Stomach (tissue), 9 donors: ENCODE results near the gene PCSK1N. TPM values are rescaled to one million over a fixed set of nuclear protein-coding genes. Genes with fewer than 3 reads are reported as not detected.

Experiments
- DNase-seq, 2 donors: peaks; one replicate each; pipeline versions ENCODE4 v3.0.0 to v3.0.0-alpha.2; 2013 to 2019
- H3K27ac ChIP-seq, 5 donors: fragments of 200-600 bp in 4 of 5; sonication (generic) in 4 of 5; one replicate each; pipeline ENCODE4 v1.5.1; 2013 to 2019; ENCODE audit warnings: mild to moderate bottlenecking in 1 of 5, moderate library complexity in 1 of 5
- H3K27me3 ChIP-seq, 3 donors: fragments of 200-600 bp; sonication (generic); one replicate each; pipeline ENCODE4 v1.5.1; 2017 to 2019; ENCODE audit warnings: mixed run types in 1 of 3
- H3K36me3 ChIP-seq, 4 donors: fragments of 200-600 bp; sonication (generic); 1 replicate in 3 of 4; 2 replicates in 1 of 4; pipeline ENCODE4 v1.5.1; 2016 to 2019
- H3K4me1 ChIP-seq, 4 donors: fragments of 200-600 bp; sonication (generic); one replicate each; pipeline ENCODE4 v1.5.1; 2016 to 2019
- H3K4me3 ChIP-seq, 4 donors: fragments of 200-600 bp; sonication (generic) in 3 of 4; one replicate each; pipeline ENCODE4 v1.5.1; 2016 to 2019; ENCODE audit warnings: mild to moderate bottlenecking in 1 of 4
- H3K9me3 ChIP-seq, 4 donors: fragments of 200-600 bp; sonication (generic); one replicate each; pipeline ENCODE4 v1.5.1; 2016 to 2019
- CTCF ChIP-seq, 7 experiments: fragments of 450-650 bp in 4 of 7; fragments of 200-600 bp in 3 of 7; sonication (generic) in 3 of 7; IDR thresholded peaks; one replicate each; pipeline ENCODE4 v1.5.1; 2016 to 2019; ENCODE audit warnings: antibody characterized with exemption in 7 of 7, control low read depth in 2 of 7, mild to moderate bottlenecking in 1 of 7
- EP300 ChIP-seq: sonication (generic); formaldehyde crosslinking; IDR thresholded peaks from one replicate; pipeline ENCODE4 v1.6.1; 2017; ENCODE audit warnings: antibody characterized with exemption
- POLR2A ChIP-seq, 4 donors: fragments of 450-650 bp; IDR thresholded peaks; one replicate each; pipeline ENCODE4 v1.6.1; 2016; ENCODE audit warnings: antibody characterized with exemption in 4 of 4, control low read depth in 2 of 4, mild to moderate bottlenecking in 1 of 4, moderate library complexity in 1 of 4
- POLR2AphosphoS5 ChIP-seq, 3 donors: sonication (generic); formaldehyde crosslinking; IDR thresholded peaks; one replicate each; pipeline ENCODE4 v1.6.1; 2016; ENCODE audit warnings: antibody characterized with exemption in 3 of 3
- WGBS, 5 donors: extraction: QIAGEN DNeasy Blood & Tissue Kit in 3 of 5; methylation state at CpG; one replicate each; pipeline versions ENCODE4 v1.1.5 to v1.1.7; 2013 to 2018; 5-methylcytosine and 5-hydroxymethylcytosine counted together
- intact Hi-C: fragments of 100-400 bp; cut with DNase I; formaldehyde crosslinking; loops from one replicate; pipeline ENCODE4 v1.15.1; 2023; ENCODE audit warnings: low total_unique reads
- polyA plus RNA-seq, 3 donors: library from polyadenylated mRNA; stranded (reverse); fragments of 200-250 nt; gene quantifications; one replicate each; pipeline ENCODE4 v1.2.3, GENCODE V29; 2013
- total RNA-seq, 5 donors: library from RNA; depleted of rRNA; stranded (reverse); fragments of >200 nt; gene quantifications; one replicate each; pipeline versions ENCODE4 v1.1.0 to v1.2.3, GENCODE V29; 2014 to 2016
- donor health status: healthy with polysubstance abuse.
- donor health status: Bipolar disorder and iron deficiency.
- donor health status: healthy.

PCSK1N gene
- total and polyA plus RNA-seq, 8 donors: 1.3 to 46.6 (median 12.7) TPM

GRCh38 chrX:48782795-48783194 lies 52.6 kb downstream of the PCSK1N start:
- Histone ChIP-seq H3K9me3 (peaks cover 0 to 3% (median 0%) of the 10 kb centered on the region in 4 donors), H3K27ac (no peak overlapping the region), H3K36me3 (no peaks in the 10 kb centered on the region), H3K27me3 (peaks cover 0 to 21% (median 15%) of the 10 kb centered on the region in 3 donors), H3K4me3 (no peak overlapping the region), H3K4me1 (no peaks in the 10 kb centered on the region)
- 57 to 76% (median 70%) methylated on average over 6 to 13 of the region's 13 CpGs for WGBS, 5 donors
- intact Hi-C loops: no loop called here
- DNase-seq: no peak
- TF ChIP-seq POLR2A (IDR thresholded peaks at IDR 0.05): no peak
- TF ChIP-seq EP300: no peak

GRCh38 chrX:48782216-48782615 lies 53.2 kb downstream of the PCSK1N start:
- 61 to 93% (median 75%) methylated on average over 2 of the region's 2 CpGs for WGBS, 5 donors
- no peak for TF ChIP-seq POLR2AphosphoS5 (IDR thresholded peaks at IDR 0.05)
- TF ChIP-seq POLR2A (IDR thresholded peaks at IDR 0.05): no peak
- TF ChIP-seq CTCF (IDR thresholded peaks at IDR 0.05): no peak
- no peak for TF ChIP-seq EP300
- Histone ChIP-seq H3K4me1 (no peaks in the 10 kb centered on the region), H3K36me3 (no peaks in the 10 kb centered on the region), H3K27me3 (peaks cover 0 to 15% (median 9%) of the 10 kb centered on the region in 3 donors), H3K27ac (no peak overlapping the region), H3K9me3 (peaks cover 0 to 3% (median 0%) of the 10 kb centered on the region in 4 donors), H3K4me3 (no peak overlapping the region)
- no peak for DNase-seq
- intact Hi-C loops: no loop called here

DNA sequence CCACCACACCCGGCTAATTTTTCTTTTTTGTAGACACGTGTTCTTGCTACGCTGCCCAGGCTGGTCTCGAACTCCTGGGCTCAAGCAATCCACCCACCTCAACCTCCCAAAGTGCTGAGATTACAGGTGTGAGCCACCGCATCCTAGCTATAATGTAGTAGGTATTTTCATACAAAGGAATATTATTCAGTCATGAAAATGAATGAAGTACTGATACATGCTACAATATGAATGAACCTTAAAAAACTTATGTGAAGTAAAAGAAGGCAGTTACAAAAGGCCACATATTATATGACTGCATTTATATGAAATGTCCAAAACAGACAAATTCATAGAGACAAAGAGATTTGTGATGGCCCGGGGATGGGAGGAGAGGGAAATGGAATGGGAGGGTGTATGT lies 53.7 kb downstream of the PCSK1N start:
- Histone ChIP-seq H3K27ac (no peak overlapping the region), H3K4me3 (no peak overlapping the region), H3K4me1 (no peaks in the 10 kb centered on the region), H3K36me3 (no peaks in the 10 kb centered on the region), H3K9me3 (peaks cover 0 to 3% (median 0%) of the 10 kb centered on the region in 4 donors), H3K27me3 (peaks cover 0 to 10% (median 8%) of the 10 kb centered on the region in 3 donors)
- WGBS, 5 donors: 83 to 98% (median 91%) methylated on average over 6 of the region's 6 CpGs
- intact Hi-C loops: no loop called here
- DNase-seq: no peak
- TF ChIP-seq POLR2AphosphoS5 (IDR thresholded peaks at IDR 0.05): no peak
- TF ChIP-seq EP300: no peak
- TF ChIP-seq CTCF (IDR thresholded peaks at IDR 0.05): no peak
- no peak for TF ChIP-seq POLR2A (IDR thresholded peaks at IDR 0.05)

Other genes starting within 250 kb of the PCSK1N start
- gene WDR13, start 238.1 kb downstream of the PCSK1N start, total RNA-seq: 100 to 1,000 TPM in 4 of 5 donors, 10 to 100 TPM in 1; 52.0 to 433 (median 194) TPM
- gene WDR13, start 238.1 kb downstream of the PCSK1N start, polyA plus RNA-seq: 100 to 1,000 TPM; 121 to 197 (median 165) TPM
- gene WAS, start 151.8 kb downstream of the PCSK1N start, total RNA-seq: 1 to 10 TPM; 2.3 to 8.4 (median 4.1) TPM
- gene WAS, start 151.8 kb downstream of the PCSK1N start, polyA plus RNA-seq: 1 to 10 TPM; 3.7 to 6.2 (median 4.9) TPM
- gene SUV39H1, start 138.9 kb downstream of the PCSK1N start, total RNA-seq: 1 to 10 TPM; 1.8 to 5.5 (median 4.5) TPM
- 1 to 10 TPM; 3.4 to 4.7 (median 3.7) TPM for gene SUV39H1, start 138.9 kb downstream of the PCSK1N start, polyA plus RNA-seq
- not detected for gene GLOD5, start 73.9 kb downstream of the PCSK1N start, total RNA-seq
- gene GLOD5, start 73.9 kb downstream of the PCSK1N start, polyA plus RNA-seq: 1 to 10 TPM; 1.7 to 2.1 (median 1.7) TPM
- gene GATA1, start 49.0 kb downstream of the PCSK1N start, total RNA-seq: 1 to 10 TPM in 1 of 5 donors, not detected in 4; 9.4 TPM
- under 1 TPM in 1 of 3 donors, not detected in 2; 0.37 TPM for gene GATA1, start 49.0 kb downstream of the PCSK1N start, polyA plus RNA-seq
- gene HDAC6, start 33.5 kb downstream of the PCSK1N start, total RNA-seq: 100 to 1,000 TPM in 3 of 5 donors, 10 to 100 TPM in 2; 41.0 to 356 (median 104) TPM
- gene HDAC6, start 33.5 kb downstream of the PCSK1N start, polyA plus RNA-seq: 10 to 100 TPM; 20.9 to 70.9 (median 31.6) TPM
- not detected for gene ERAS, start 9.1 kb downstream of the PCSK1N start, total RNA-seq
- gene ERAS, start 9.1 kb downstream of the PCSK1N start, polyA plus RNA-seq: not detected
- 10 to 100 TPM in 3 of 5 donors, 1 to 10 TPM in 2; 2.9 to 24.1 (median 14.3) TPM for gene TIMM17B, start 62.2 kb upstream of the PCSK1N start, total RNA-seq
- gene TIMM17B, start 62.2 kb upstream of the PCSK1N start, polyA plus RNA-seq: 10 to 100 TPM; 43.4 to 77.2 (median 50.8) TPM
- gene PQBP1, start 62.3 kb upstream of the PCSK1N start, total RNA-seq: 100 to 1,000 TPM in 1 of 5 donors, 10 to 100 TPM in 3, 1 to 10 TPM in 1; 4.7 to 148 (median 58.9) TPM
- gene PQBP1, start 62.3 kb upstream of the PCSK1N start, polyA plus RNA-seq: 100 to 1,000 TPM; 106 to 133 (median 118) TPM
- 10 to 100 TPM in 3 of 5 donors, 1 to 10 TPM in 1, not detected in 1; 4.3 to 25.4 (median 14.5) TPM for gene SLC35A2, start 76.0 kb upstream of the PCSK1N start, total RNA-seq
- gene SLC35A2, start 76.0 kb upstream of the PCSK1N start, polyA plus RNA-seq: 10 to 100 TPM in 1 of 3 donors, 1 to 10 TPM in 2; 6.9 to 12.3 (median 10.0) TPM
- gene PIM2, start 83.4 kb upstream of the PCSK1N start, total RNA-seq: 10 to 100 TPM in 2 of 5 donors, 1 to 10 TPM in 3; 1.2 to 33.2 (median 9.6) TPM
- 10 to 100 TPM in 2 of 3 donors, 1 to 10 TPM in 1; 7.3 to 12.7 (median 10.3) TPM for gene PIM2, start 83.4 kb upstream of the PCSK1N start, polyA plus RNA-seq
- 100 to 1,000 TPM in 1 of 5 donors, 10 to 100 TPM in 4; 16.1 to 163 (median 18.1) TPM for gene OTUD5, start 122.0 kb upstream of the PCSK1N start, total RNA-seq
- 10 to 100 TPM; 23.0 to 26.4 (median 25.5) TPM for gene OTUD5, start 122.0 kb upstream of the PCSK1N start, polyA plus RNA-seq
- gene KCND1, start 136.2 kb upstream of the PCSK1N start, total RNA-seq: 1 to 10 TPM in 1 of 5 donors, under 1 TPM in 1, not detected in 3; 0.45 to 2.4 TPM
- gene KCND1, start 136.2 kb upstream of the PCSK1N start, polyA plus RNA-seq: under 1 TPM; 0.15 to 0.68 (median 0.19) TPM
- 100 to 1,000 TPM in 1 of 5 donors, 10 to 100 TPM in 4; 30.7 to 127 (median 58.9) TPM for gene GRIPAP1, start 166.7 kb upstream of the PCSK1N start, total RNA-seq
- 10 to 100 TPM; 15.6 to 21.0 (median 16.3) TPM for gene GRIPAP1, start 166.7 kb upstream of the PCSK1N start, polyA plus RNA-seq
- 10 to 100 TPM; 13.0 to 42.2 (median 35.3) TPM for gene TFE3, start 207.7 kb upstream of the PCSK1N start, total RNA-seq
- gene TFE3, start 207.7 kb upstream of the PCSK1N start, polyA plus RNA-seq: 10 to 100 TPM; 21.5 to 28.1 (median 27.0) TPM
- gene CCDC120, start 223.4 kb upstream of the PCSK1N start, total RNA-seq: 10 to 100 TPM in 2 of 5 donors, 1 to 10 TPM in 3; 2.3 to 25.4 (median 6.1) TPM
- gene CCDC120, start 223.4 kb upstream of the PCSK1N start, polyA plus RNA-seq: 1 to 10 TPM; 3.8 to 7.3 (median 4.0) TPM
- gene PRAF2, start 238.4 kb upstream of the PCSK1N start, total RNA-seq: 10 to 100 TPM in 1 of 5 donors, 1 to 10 TPM in 2, not detected in 2; 5.0 to 37.1 (median 5.9) TPM
- 10 to 100 TPM in 2 of 3 donors, 1 to 10 TPM in 1; 9.3 to 16.6 (median 10.3) TPM for gene PRAF2, start 238.4 kb upstream of the PCSK1N start, polyA plus RNA-seq
- 100 to 1,000 TPM in 2 of 5 donors, 10 to 100 TPM in 3; 12.2 to 209 (median 90.9) TPM for gene WDR45, start 244.3 kb upstream of the PCSK1N start, total RNA-seq
- gene WDR45, start 244.3 kb upstream of the PCSK1N start, polyA plus RNA-seq: 100 to 1,000 TPM in 1 of 3 donors, 10 to 100 TPM in 2; 69.0 to 102 (median 75.3) TPM